Heart left ventricle (tissue), 16 donors: ENCODE results near the gene COX14. TPM values are rescaled to one million over a fixed set of nuclear protein-coding genes. Genes with fewer than 3 reads are reported as not detected.

Experiments used
- ATAC-seq, 4 donors: fragments of 200-7000 bp; cut with Tn5 transposase; one replicate each; pipeline ENCODE4 v1.9.1; 2020 to 2022; ENCODE audit warnings: moderate library complexity in 4 of 4, mild to moderate bottlenecking in 3 of 4, moderate number of reproducible peaks in 1 of 4
- DNase-seq, 5 donors: peaks; one replicate each; pipeline ENCODE4 v3.0.0-alpha.2; 2020
- H3K27ac ChIP-seq, 12 donors: fragments of 200-600 bp; sonication (generic) in 4 of 12; one replicate each; pipeline versions ENCODE4 v1.5.0 to v1.8.0; 2016 to 2022; ENCODE audit warnings: mild to moderate bottlenecking in 2 of 12
- H3K27me3 ChIP-seq, 9 donors: fragments of 200-600 bp; sonication (generic) in 2 of 9; one replicate each; pipeline versions ENCODE4 v1.5.1 to v1.8.0; 2016 to 2022; ENCODE audit warnings: mild to moderate bottlenecking in 3 of 9
- H3K36me3 ChIP-seq, 9 donors: fragments of 200-600 bp; sonication (generic) in 2 of 9; one replicate each; pipeline versions ENCODE4 v1.5.0 to v1.8.0; 2018 to 2022; ENCODE audit warnings: mild to moderate bottlenecking in 2 of 9
- H3K4me1 ChIP-seq, 12 donors: fragments of 200-600 bp; sonication (generic) in 4 of 12; one replicate each; pipeline versions ENCODE4 v1.5.0 to v1.8.0; 2016 to 2022; ENCODE audit warnings: mild to moderate bottlenecking in 3 of 12
- H3K4me3 ChIP-seq, 12 donors: fragments of 200-600 bp; sonication (generic) in 4 of 12; one replicate each; pipeline versions ENCODE4 v1.5.0 to v1.8.0; 2017 to 2022; ENCODE audit warnings: mild to moderate bottlenecking in 9 of 12, moderate library complexity in 4 of 12
- H3K9me3 ChIP-seq, 12 donors: fragments of 200-600 bp; sonication (generic) in 4 of 12; one replicate each; pipeline versions ENCODE4 v1.5.0 to v1.8.0; 2016 to 2022; ENCODE audit warnings: mild to moderate bottlenecking in 1 of 12
- POLR2A ChIP-seq, 2 donors: fragments of 450-650 bp; IDR thresholded peaks; one replicate each; pipeline ENCODE4 v1.6.1; 2017; ENCODE audit warnings: antibody characterized with exemption in 2 of 2, mild to moderate bottlenecking in 2 of 2, moderate library complexity in 2 of 2
- WGBS, 4 donors: extraction: QIAGEN DNeasy Blood & Tissue Kit in 2 of 4; methylation state at CpG; one replicate each; pipeline versions ENCODE4 v1.1.5 to v1.1.7; 2013 to 2018; 5-methylcytosine and 5-hydroxymethylcytosine counted together
- intact Hi-C, 10 donors: fragments of 100-400 bp; cut with DNase I; formaldehyde crosslinking; loops; one replicate each; pipeline versions ENCODE4 v1.11.1 to v1.14.2; 2022
- polyA plus RNA-seq, 2 donors: library from polyadenylated mRNA; stranded (reverse); fragments of 200-250 nt; gene quantifications; one replicate each; pipeline ENCODE4 v1.2.3, GENCODE V29; 2013
- total RNA-seq, 9 donors: library from RNA; depleted of rRNA in 2 of 9; stranded (reverse); fragments of >200 nt in 2 of 9; fragmentation: NEBNext Ultra II Directional in 3 of 9; extraction: Animal tissue kit (Norgen Biotek cat#: 25700) in 3 of 9; gene quantifications; one replicate each; pipeline versions ENCODE4 v1.1.0 to v1.2.4, GENCODE V29; 2016 to 2023
- TF ChIP-seq, protein P1 (sequence below), 12 donors: fragments of 200-600 bp; sonication (generic) in 4 of 12; IDR thresholded peaks; one replicate each; pipeline versions ENCODE4 v1.5.0 to v1.8.0; 2018 to 2022; ENCODE audit warnings: antibody characterized with exemption in 12 of 12, mild to moderate bottlenecking in 5 of 12
- donor health status: ischemic (EF 13 %, LVEDD 7.1; RV severe dilation, severe dysfunction).
- donor health status: healthy with polysubstance abuse.
- donor health status: DM: no; HTN: yes; CAD: no.
- donor health status: DM: no; HTN: no; CAD: no.
- donor health status: ischemic (EF 25% LVEDD 6.9; RV normal size, moderate dysfunction).
- donor health status: ischemic (EF 25% LVEDD 5.7; RV mildly dilated, moderate dysfunction).
- donor health status: healthy.
- donor health status: DM: yes; HTN: yes; CAD: no.
- donor health status: ischemic (EF 35%, LVEDD 5.7; RV mildly dilated, moderate dysfunction).
- donor health status: nonischemic (EF 11% LVEDD 7.7; RV severe dilation, severe dysfunction).
- donor health status: DM: yes; HTN: yes; CAD: no.
- donor health status: PGD.
- donor health status: ischemic (EF 29% LVEDD 5.4; RV normal size, mild dysfunction).
- donor health status: nonischemic (EF 23%, LVEDD 6.1; RV moderate dilation, normal function).

COX14 gene
- total and polyA plus RNA-seq, 11 donors = 134 to 217 (median 159) TPM

DNA sequence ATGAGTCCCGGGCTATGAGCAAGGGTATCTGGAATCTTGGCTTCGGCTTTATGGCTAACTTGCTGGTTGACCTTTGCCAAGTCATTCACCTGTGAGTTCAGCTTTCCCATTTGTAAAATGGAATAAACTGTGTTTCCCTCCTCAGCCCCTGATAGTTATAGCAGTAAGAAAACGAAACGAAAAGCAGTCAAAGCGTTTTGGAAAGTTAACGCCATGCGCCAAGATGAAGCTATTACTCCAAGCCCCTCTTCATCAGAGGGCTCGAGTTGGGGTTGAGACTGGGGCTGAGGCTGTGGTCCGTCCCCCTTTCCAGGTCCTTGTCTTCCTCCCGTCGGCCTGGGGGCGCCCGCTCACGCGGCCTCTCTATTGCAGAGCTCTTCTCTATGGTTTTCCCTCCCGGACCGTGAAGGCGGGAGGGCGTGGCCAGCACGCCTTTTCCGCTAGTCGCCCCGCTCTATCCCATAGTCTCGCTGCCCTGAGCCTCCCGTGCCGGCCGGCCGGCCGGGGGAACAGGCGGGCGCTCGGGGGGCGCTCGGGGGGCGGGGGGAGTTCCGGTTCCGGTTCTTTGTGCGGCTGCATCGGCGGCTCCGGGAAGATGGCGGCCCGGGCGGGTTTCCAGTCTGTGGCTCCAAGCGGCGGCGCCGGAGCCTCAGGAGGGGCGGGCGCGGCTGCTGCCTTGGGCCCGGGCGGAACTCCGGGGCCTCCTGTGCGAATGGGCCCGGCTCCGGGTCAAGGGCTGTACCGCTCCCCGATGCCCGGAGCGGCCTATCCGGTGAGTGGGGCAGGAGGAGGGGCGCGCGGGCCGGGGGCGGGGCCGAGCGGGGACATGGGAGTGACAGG, 27.0 kb upstream of the COX14 start, which contains the start of gene SMARCD1:
TSS of gene SMARCD1 (plus strand) at position 568 of the 840 bp plus-strand sequence. CDS start at position 596, 28 bp downstream.
- no peaks in the 10 kb centered on the region for H3K9me3 ChIP-seq
- intact Hi-C loops = loop anchor here in 6 of 10 donors (1.0 to 10.0 kb wide), 5 partner anchors 26 to 230 kb away; partner anchors contain the start of gene CERS5 (in 1 of the 6)
- peak; percentile 95 to 97 (median 96) for ATAC-seq
- H3K27me3 ChIP-seq = no peaks in the 10 kb centered on the region
- peaks cover 0 to 29% (median 14%) of the 10 kb centered on the region in 12 donors for H3K4me1 ChIP-seq
- peaks cover 5 to 37% (median 34%) of the 10 kb centered on the region in 9 donors for H3K36me3 ChIP-seq
- peak within 1 kb of the TSS; percentile 90 to 100 (median 98) for H3K27ac ChIP-seq
- TF ChIP-seq POLR2A (IDR thresholded peaks at IDR 0.05) = no peak
- TF ChIP-seq, protein P1, sequence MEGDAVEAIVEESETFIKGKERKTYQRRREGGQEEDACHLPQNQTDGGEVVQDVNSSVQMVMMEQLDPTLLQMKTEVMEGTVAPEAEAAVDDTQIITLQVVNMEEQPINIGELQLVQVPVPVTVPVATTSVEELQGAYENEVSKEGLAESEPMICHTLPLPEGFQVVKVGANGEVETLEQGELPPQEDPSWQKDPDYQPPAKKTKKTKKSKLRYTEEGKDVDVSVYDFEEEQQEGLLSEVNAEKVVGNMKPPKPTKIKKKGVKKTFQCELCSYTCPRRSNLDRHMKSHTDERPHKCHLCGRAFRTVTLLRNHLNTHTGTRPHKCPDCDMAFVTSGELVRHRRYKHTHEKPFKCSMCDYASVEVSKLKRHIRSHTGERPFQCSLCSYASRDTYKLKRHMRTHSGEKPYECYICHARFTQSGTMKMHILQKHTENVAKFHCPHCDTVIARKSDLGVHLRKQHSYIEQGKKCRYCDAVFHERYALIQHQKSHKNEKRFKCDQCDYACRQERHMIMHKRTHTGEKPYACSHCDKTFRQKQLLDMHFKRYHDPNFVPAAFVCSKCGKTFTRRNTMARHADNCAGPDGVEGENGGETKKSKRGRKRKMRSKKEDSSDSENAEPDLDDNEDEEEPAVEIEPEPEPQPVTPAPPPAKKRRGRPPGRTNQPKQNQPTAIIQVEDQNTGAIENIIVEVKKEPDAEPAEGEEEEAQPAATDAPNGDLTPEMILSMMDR (IDR thresholded peaks at IDR 0.05) = peak in 10 of 12 donors; percentile 19 to 83 (median 66)
- peak; percentile 92 to 97 (median 95) for DNase-seq
- H3K4me3 ChIP-seq = peak within 1 kb of the TSS; percentile 80 to 99 (median 94)
- WGBS, 4 donors = 0 to 1% (median 1%) methylated on average over 40 to 69 of the region's 69 CpGs

DNA sequence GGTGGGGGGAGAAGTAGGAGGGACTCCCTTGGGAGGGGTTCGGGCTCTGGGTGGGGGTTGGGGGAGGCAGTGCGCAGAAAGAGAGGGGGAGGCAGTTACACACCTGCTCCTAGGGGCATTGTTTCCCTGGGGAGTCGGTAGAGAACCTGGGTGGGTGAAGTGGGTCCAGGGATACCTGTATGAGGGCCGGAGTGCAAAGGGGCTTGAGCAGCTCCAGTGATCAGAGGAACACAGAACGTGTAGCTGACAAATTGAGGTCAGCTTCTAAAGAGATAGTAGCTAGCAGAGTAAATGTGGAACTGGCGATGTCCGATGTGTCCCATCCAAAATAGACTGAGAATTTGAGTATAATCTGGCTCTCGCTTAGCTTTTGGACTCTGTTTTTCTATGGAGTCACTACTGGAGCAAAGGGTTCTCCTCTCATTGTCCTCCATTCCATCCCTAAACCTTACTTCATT, 26.4 kb upstream of the COX14 start:
- ATAC-seq (no peak), DNase-seq (no peak)
- Histone ChIP-seq H3K4me3 (peak overlapping the region; percentile 80 to 99 (median 94)), H3K4me1 (peaks cover 0 to 29% (median 14%) of the 10 kb centered on the region in 12 donors), H3K27ac (peak overlapping the region; percentile 90 to 100 (median 98)), H3K9me3 (no peaks in the 10 kb centered on the region), H3K36me3 (peaks cover 5 to 43% (median 41%) of the 10 kb centered on the region in 9 donors), H3K27me3 (no peaks in the 10 kb centered on the region)
- WGBS, 4 donors = 4 to 6% (median 5%) methylated on average over 8 of the region's 8 CpGs
- intact Hi-C loops = loop anchor here in 6 of 10 donors (1.0 to 10.0 kb wide), 5 partner anchors 25 to 229 kb away; partner anchors contain the start of gene CERS5 (in 1 of the 6)
- TF ChIP-seq, protein P1 (IDR thresholded peaks at IDR 0.05) = no peak
- TF ChIP-seq POLR2A (IDR thresholded peaks at IDR 0.05) = no peak

DNA sequence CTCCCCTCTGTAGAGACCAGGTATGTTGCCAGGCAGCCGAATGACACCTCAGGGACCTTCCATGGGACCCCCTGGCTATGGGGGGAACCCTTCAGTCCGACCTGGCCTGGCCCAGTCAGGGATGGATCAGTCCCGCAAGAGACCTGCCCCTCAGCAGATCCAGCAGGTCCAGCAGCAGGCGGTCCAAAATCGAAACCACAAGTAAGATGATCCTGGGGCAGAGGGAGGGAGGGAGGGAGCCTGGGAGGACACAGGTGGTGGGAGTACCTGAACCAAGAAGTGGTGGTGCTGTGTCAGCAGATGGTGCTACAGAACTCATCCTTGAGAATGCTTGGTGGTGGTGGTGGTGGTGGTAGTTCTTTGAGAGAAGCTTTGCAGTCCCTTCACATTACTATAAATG, 25.9 kb upstream of the COX14 start:
- WGBS, 4 donors = 76 to 87% (median 80%) methylated on average over 5 of the region's 5 CpGs
- TF ChIP-seq, protein P1 (IDR thresholded peaks at IDR 0.05) = no peak
- TF ChIP-seq POLR2A (IDR thresholded peaks at IDR 0.05) = no peak
- intact Hi-C loops = loop anchor here in 5 of 10 donors (5.0 to 10.0 kb wide), 2 partner anchors 91 to 229 kb away; no protein-coding TSS in a partner anchor
- Histone ChIP-seq H3K4me1 (peaks cover 0 to 26% (median 12%) of the 10 kb centered on the region in 12 donors), H3K9me3 (no peaks in the 10 kb centered on the region), H3K4me3 (peak overlapping the region in 10 of 12 donors; percentile 80 to 99 (median 92)), H3K27ac (peak overlapping the region in 11 of 12 donors; percentile 94 to 100 (median 98)), H3K27me3 (no peaks in the 10 kb centered on the region), H3K36me3 (peaks cover 9 to 48% (median 46%) of the 10 kb centered on the region in 9 donors)
- no peak for DNase-seq
- no peak for ATAC-seq

DNA sequence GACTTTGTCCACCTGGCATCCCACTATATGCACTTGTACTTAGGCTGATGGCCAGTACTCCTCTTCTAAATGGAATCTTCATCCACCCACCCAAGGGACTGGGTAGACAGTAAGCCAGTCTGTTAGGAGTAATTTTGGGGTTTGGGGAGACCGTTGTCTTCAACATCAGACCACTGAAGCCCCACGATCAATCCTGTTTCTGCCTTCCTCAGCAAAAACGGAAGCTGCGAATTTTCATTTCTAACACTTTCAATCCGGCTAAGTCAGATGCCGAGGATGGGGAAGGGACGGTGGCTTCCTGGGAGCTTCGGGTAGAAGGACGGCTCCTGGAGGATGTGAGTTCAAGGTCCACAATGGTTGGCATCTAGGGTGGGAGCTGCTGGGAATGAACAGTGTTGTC, 24.9 kb upstream of the COX14 start:
- Histone ChIP-seq H3K27ac (peak overlapping the region in 1 of 12 donors; percentile 13), H3K27me3 (no peaks in the 10 kb centered on the region), H3K4me1 (peaks cover 0 to 26% (median 12%) of the 10 kb centered on the region in 12 donors), H3K4me3 (no peak overlapping the region), H3K9me3 (no peaks in the 10 kb centered on the region), H3K36me3 (peaks cover 9 to 58% (median 56%) of the 10 kb centered on the region in 9 donors)
- intact Hi-C loops = loop anchor here in 5 of 10 donors (5.0 to 10.0 kb wide), 2 partner anchors 90 to 228 kb away; no protein-coding TSS in a partner anchor
- no peak for TF ChIP-seq POLR2A (IDR thresholded peaks at IDR 0.05)
- TF ChIP-seq, protein P1 (IDR thresholded peaks at IDR 0.05) = no peak
- DNase-seq (no peak), ATAC-seq (no peak)
- WGBS, 4 donors = 81 to 86% (median 83%) methylated on average over 9 of the region's 9 CpGs
